Transverse colon (tissue), 4 donors: Measurements from ENCODE around the gene DEGS2. TPM values are rescaled to one million over a fixed set of nuclear protein-coding genes. Genes with fewer than 3 reads are reported as not detected.

ENCODE experiments used
- DNase-seq: peaks from one replicate; pipeline ENCODE4 v3.0.0-alpha.2; 2019
- H3K27ac ChIP-seq, 4 donors: fragments of 200-600 bp; sonication (generic); 2 replicates each; pipeline ENCODE4 v1.5.1; 2016 to 2018; ENCODE audit warnings: inconsistent platforms in 4 of 4
- H3K27me3 ChIP-seq: fragments of 200-600 bp; sonication (generic); 2 replicates; pipeline ENCODE4 v1.5.1; 2017; ENCODE audit warnings: inconsistent platforms
- H3K36me3 ChIP-seq, 4 donors: fragments of 200-600 bp; sonication (generic); 2 replicates each; pipeline ENCODE4 v1.5.1; 2017 to 2019; ENCODE audit warnings: inconsistent platforms in 4 of 4
- H3K4me1 ChIP-seq, 4 donors: fragments of 200-600 bp; sonication (generic); 2 replicates each; pipeline ENCODE4 v1.5.1; 2017 to 2020; ENCODE audit warnings: inconsistent platforms in 4 of 4
- H3K4me3 ChIP-seq, 4 donors: fragments of 200-600 bp; sonication (generic); 1 replicate in 1 of 4; 2 replicates in 3 of 4; pipeline versions ENCODE4 v1.5.1 to v1.6.1; 2017 to 2019; ENCODE audit warnings: inconsistent platforms in 4 of 4
- H3K9me3 ChIP-seq, 2 donors: fragments of 200-600 bp; sonication (generic); 2 replicates each; pipeline ENCODE4 v1.5.1; 2017 to 2019; ENCODE audit warnings: inconsistent platforms in 2 of 2
- EP300 ChIP-seq: sonication (generic); formaldehyde crosslinking; IDR thresholded peaks from one replicate; pipeline ENCODE4 v1.6.1; 2017; ENCODE audit warnings: antibody characterized with exemption, low read depth
- POLR2A ChIP-seq: fragments of 450-650 bp; IDR thresholded peaks from one replicate; pipeline ENCODE4 v1.6.1; 2016; ENCODE audit warnings: antibody characterized with exemption, mild to moderate bottlenecking, moderate library complexity
- POLR2AphosphoS5 ChIP-seq, 3 donors: sonication (generic); formaldehyde crosslinking; IDR thresholded peaks; one replicate each; pipeline ENCODE4 v1.6.1; 2016; ENCODE audit warnings: antibody characterized with exemption in 3 of 3
- WGBS, 2 donors: methylation state at CpG; one replicate each; pipeline ENCODE4 v1.1.5; 2018; ENCODE audit warnings: low coverage in 1 of 2; 5-methylcytosine and 5-hydroxymethylcytosine counted together
- in situ Hi-C, 4 donors: fragments of 200-750 bp; cut with MboI; loops; one replicate each; pipeline versions ENCODE4 v1.15.0 to v1.15.1; 2017; ENCODE audit warnings: low sequenced_read_pairs in 3 of 4, low pct_ligation_motif_present in 1 of 4, low pct_unique_long_range_greater_than_20kb in 1 of 4
- intact Hi-C: fragments of 100-400 bp; cut with DNase I; formaldehyde crosslinking; loops from one replicate; pipeline ENCODE4 v1.15.1; 2023; ENCODE audit warnings: low total_unique reads
- total RNA-seq, 4 donors: library from RNA; depleted of rRNA; stranded (reverse); fragments of >200 nt; gene quantifications; one replicate each; pipeline ENCODE4 v1.1.0, GENCODE V29; 2016
- TF ChIP-seq, protein P1 (sequence below), 5 experiments: fragments of 200-600 bp in 3 of 5; fragments of 450-650 bp in 2 of 5; sonication (generic) in 3 of 5; IDR thresholded peaks; 1 replicate in 2 of 5; 2 replicates in 3 of 5; pipeline ENCODE4 v1.5.1; 2016 to 2017; ENCODE audit warnings: antibody characterized with exemption in 5 of 5, inconsistent platforms in 3 of 5, mild to moderate bottlenecking in 2 of 5, moderate library complexity in 1 of 5

DEGS2 gene
- total RNA-seq, 4 donors from 2014 or later, result 4.9 to 33.2 (median 23.7) TPM

DNA sequence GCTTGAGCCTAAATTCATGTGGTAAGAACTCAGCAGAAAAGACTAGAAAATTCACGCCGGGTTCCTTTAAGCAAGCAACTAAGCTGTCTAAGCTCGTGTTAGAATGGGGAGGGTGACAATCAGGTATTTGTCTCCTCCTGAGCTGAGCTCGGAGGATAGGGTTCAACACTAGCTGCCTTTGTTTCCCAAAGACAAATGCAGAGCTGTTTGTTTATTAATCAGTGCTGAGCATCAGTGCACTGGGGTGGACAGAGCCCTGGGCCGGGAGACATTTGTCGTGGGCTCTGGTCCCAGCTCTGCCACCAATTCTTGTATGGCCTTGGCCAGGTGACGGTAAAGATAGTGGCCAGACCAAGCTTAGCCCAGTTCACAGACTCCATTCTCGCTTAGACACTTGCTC lies 43.7 kb downstream of the DEGS2 start:
- Histone ChIP-seq H3K36me3 (no peaks in the 10 kb centered on the region), H3K27me3 (no peaks in the 10 kb centered on the region), H3K9me3 (no peaks in the 10 kb centered on the region), H3K4me3 (no peak overlapping the region), H3K27ac (no peak overlapping the region), H3K4me1 (peaks cover 0 to 3% (median 0%) of the 10 kb centered on the region in 4 donors)
- intact Hi-C loops, result no loop called here
- no peak for DNase-seq
- WGBS, 2 donors, result 90 to 94% methylated on average over 2 to 8 of the region's 8 CpGs
- in situ Hi-C loops, result loop anchor here in 2 of 4 donors (10.0 to 25.0 kb wide), 2 partner anchors 128 to 131 kb away; no protein-coding TSS in a partner anchor
- TF ChIP-seq POLR2AphosphoS5 (IDR thresholded peaks at IDR 0.05) (no peak), POLR2A (no peak), EP300 (no peak)
- TF ChIP-seq, protein P1, sequence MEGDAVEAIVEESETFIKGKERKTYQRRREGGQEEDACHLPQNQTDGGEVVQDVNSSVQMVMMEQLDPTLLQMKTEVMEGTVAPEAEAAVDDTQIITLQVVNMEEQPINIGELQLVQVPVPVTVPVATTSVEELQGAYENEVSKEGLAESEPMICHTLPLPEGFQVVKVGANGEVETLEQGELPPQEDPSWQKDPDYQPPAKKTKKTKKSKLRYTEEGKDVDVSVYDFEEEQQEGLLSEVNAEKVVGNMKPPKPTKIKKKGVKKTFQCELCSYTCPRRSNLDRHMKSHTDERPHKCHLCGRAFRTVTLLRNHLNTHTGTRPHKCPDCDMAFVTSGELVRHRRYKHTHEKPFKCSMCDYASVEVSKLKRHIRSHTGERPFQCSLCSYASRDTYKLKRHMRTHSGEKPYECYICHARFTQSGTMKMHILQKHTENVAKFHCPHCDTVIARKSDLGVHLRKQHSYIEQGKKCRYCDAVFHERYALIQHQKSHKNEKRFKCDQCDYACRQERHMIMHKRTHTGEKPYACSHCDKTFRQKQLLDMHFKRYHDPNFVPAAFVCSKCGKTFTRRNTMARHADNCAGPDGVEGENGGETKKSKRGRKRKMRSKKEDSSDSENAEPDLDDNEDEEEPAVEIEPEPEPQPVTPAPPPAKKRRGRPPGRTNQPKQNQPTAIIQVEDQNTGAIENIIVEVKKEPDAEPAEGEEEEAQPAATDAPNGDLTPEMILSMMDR (IDR thresholded peaks at IDR 0.05), result no peak

DNA sequence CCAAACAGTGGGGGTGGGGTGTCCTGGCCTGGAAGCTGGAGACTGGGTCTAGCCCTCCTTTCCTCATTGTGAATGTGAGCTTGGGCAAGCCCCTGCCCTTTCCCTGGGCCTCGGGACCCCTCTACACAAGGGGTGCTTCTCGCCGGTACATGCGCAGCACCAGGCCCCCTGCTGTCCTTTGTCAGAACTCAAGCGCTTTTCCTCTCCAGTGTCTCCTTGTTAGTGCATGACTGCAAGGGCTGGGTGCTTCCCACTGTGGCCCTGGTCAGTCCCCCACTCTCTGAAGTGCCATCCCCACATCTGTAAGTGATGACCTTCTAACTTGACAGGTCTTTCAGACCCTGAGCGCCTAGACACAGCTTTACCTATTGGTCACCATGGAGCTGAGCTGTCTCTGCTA lies 44.2 kb downstream of the DEGS2 start:
- in situ Hi-C loops, result loop anchor here in 2 of 4 donors (10.0 to 25.0 kb wide), 2 partner anchors 128 to 130 kb away; no protein-coding TSS in a partner anchor
- WGBS, 2 donors, result 94 to 100% methylated on average over 6 of the region's 6 CpGs
- TF ChIP-seq EP300 (no peak), POLR2A (no peak), POLR2AphosphoS5 (IDR thresholded peaks at IDR 0.05) (no peak)
- TF ChIP-seq, protein P1 (IDR thresholded peaks at IDR 0.05), result no peak

DNA sequence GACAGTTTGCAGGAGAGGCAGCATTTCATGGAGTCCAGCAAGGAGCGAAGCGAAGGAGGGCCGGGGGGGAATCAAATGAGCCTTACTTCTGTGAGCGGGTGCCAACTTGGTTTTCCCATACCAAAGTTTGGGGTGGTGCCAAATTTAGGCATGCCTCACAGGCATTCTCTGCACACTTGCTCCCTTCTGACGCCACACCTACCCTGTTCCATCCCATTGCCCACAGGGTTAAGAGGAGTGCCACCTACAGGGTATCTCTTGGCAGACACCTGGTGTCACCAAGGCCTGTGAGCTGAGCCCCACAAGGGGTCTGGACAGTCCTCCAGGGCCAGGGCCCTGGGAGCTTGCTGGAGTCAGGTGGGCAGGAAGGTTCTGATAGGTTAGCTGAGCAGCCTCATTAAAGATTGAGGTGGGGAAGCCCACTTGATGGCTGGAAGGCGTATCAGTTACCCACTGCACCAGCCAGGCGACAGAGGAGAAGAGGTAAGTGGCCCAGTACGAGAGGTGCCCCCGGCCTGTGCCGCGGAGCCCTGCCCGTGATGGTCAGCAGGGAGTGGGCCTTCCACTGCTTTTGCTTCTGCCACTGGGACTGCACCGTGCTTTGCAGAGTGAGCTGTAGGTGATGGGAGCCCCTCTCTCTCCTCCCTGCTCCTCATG lies 45.2 kb downstream of the DEGS2 start:
- DNase-seq, result no peak
- Histone ChIP-seq H3K27me3 (no peaks in the 10 kb centered on the region), H3K9me3 (no peaks in the 10 kb centered on the region), H3K36me3 (no peaks in the 10 kb centered on the region), H3K4me1 (peaks cover 0 to 3% (median 0%) of the 10 kb centered on the region in 4 donors), H3K27ac (no peak overlapping the region), H3K4me3 (no peak overlapping the region)
- intact Hi-C loops, result no loop called here
- in situ Hi-C loops, result loop anchor here in 2 of 4 donors (10.0 to 25.0 kb wide), 2 partner anchors 127 to 129 kb away; no protein-coding TSS in a partner anchor
- 94 to 97% methylated on average over 5 to 12 of the region's 13 CpGs for WGBS, 2 donors
- TF ChIP-seq, protein P1 (IDR thresholded peaks at IDR 0.05), result no peak
- TF ChIP-seq EP300 (no peak), POLR2A (no peak), POLR2AphosphoS5 (IDR thresholded peaks at IDR 0.05) (no peak)

More for the DNA sequence above, 44.2 kb downstream of the DEGS2 start:
- Histone ChIP-seq H3K27ac (no peak overlapping the region), H3K9me3 (no peaks in the 10 kb centered on the region), H3K4me3 (no peak overlapping the region), H3K4me1 (peaks cover 0 to 3% (median 0%) of the 10 kb centered on the region in 4 donors), H3K27me3 (no peaks in the 10 kb centered on the region), H3K36me3 (no peaks in the 10 kb centered on the region)
- intact Hi-C loops, result no loop called here
- no peak for DNase-seq

DNA sequence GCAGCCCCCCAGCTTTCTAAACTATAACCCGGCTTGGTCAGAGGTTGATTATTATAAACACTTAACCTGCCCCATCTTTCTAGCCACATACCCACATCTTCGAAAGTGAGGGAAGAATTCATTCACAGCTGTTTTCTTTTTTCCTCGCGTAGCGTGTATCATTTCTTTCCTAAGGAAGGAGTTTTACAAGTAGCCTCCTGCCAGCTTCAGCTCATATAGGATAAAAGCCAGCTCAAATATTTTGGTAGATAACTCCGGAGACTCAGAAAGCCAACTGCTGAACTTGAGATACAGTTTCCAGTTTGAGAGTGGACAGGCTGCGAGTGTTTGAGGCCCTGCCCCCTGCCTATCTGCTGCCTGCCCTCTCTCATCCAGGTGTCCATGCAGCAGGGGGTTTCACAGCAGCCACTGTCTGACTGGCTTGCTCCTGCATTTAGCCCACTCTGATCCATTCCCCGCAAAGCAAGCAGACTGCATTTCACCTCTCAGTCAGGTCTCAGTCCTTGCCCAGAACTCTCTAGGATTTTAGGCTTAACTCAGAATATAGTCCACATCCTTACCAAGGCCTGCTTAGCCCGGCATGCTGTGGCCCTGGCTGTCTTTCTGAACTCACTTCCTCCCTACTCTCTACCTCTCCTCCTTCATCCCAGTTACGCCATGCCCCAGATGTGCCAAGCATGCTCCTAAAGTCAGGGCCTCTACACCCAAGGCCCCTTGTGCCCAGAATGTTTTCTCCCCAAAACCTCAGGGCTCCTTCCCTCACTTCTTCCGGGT lies 47.3 kb downstream of the DEGS2 start:
- Histone ChIP-seq H3K4me1 (peaks cover 5 to 11% (median 9%) of the 10 kb centered on the region in 4 donors), H3K36me3 (no peaks in the 10 kb centered on the region), H3K27me3 (no peaks in the 10 kb centered on the region), H3K9me3 (no peaks in the 10 kb centered on the region), H3K4me3 (no peak overlapping the region), H3K27ac (no peak overlapping the region)
- 89 to 94% methylated on average over 8 to 11 of the region's 11 CpGs for WGBS, 2 donors
- in situ Hi-C loops (loop anchor here in 2 of 4 donors (10.0 to 25.0 kb wide), 2 partner anchors 125 to 127 kb away; no protein-coding TSS in a partner anchor), intact Hi-C loops (no loop called here)
- TF ChIP-seq, protein P1 (IDR thresholded peaks at IDR 0.05), result no peak
- no peak for TF ChIP-seq POLR2A
- TF ChIP-seq EP300, result no peak
- no peak for TF ChIP-seq POLR2AphosphoS5 (IDR thresholded peaks at IDR 0.05)
- DNase-seq, result no peak
